H1 (cell line): ENCODE results near the gene KLHL29. TPM values are rescaled to one million over a fixed set of nuclear protein-coding genes. Genes with fewer than 3 reads are reported as not detected.

Source experiments
- CTCF ChIA-PET: fragments of 300-600 bp; sonication (Branson Sonifier 250); formaldehyde crosslinking; loops from one replicate; lab custom pipeline; 2021; ENCODE audit not compliant: partially characterized antibody; lab: Charles Lee
- POLR2A ChIA-PET: fragments of 300-600 bp; sonication (Branson Sonifier 250); formaldehyde crosslinking; loops from one replicate; lab custom pipeline; 2021; ENCODE audit warnings: inconsistent platforms; ENCODE audit not compliant: partially characterized antibody; lab: Charles Lee
- DNase-seq, 2 experiments: peaks; one replicate each; pipeline versions ENCODE4 v3.0.0 to v3.0.0-alpha.2; 2010 to 2022; ENCODE audit warnings: low spot score in 2 of 2, low read depth in 1 of 2, mixed read lengths in 1 of 2
- FAIRE-seq: peaks from 2 replicates; lab custom pipeline; 2011; peaks lifted over from hg19 to GRCh38; lab: Jason Lieb, UNC
- H2AFZ ChIP-seq: 2 replicates; pipeline ENCODE4 v1.8.1; 2012; ENCODE audit warnings: low read length, inconsistent platforms
- H2AK5ac ChIP-seq: 2 replicates; pipeline ENCODE4 v1.6.1; 2013; ENCODE audit warnings: low read depth, low read length
- H2BK120ac ChIP-seq: replicated peaks from 2 replicates; pipeline ENCODE3; 2013; ENCODE audit warnings: low read depth, low read length, inconsistent platforms
- H2BK12ac ChIP-seq: 2 replicates; pipeline ENCODE4 v1.6.1; 2013; ENCODE audit warnings: low read depth, low read length
- H2BK15ac ChIP-seq: 2 replicates; pipeline ENCODE4 v1.6.1; 2013; ENCODE audit warnings: low read length
- H2BK20ac ChIP-seq: 2 replicates; pipeline ENCODE4 v1.6.1; 2013; ENCODE audit warnings: low read length
- H2BK5ac ChIP-seq: 2 replicates; pipeline ENCODE4 v1.6.1; 2013; ENCODE audit warnings: low read depth, low read length
- H3K14ac ChIP-seq: 2 replicates; pipeline ENCODE4 v1.6.1; 2013; ENCODE audit warnings: inconsistent platforms; ENCODE audit not compliant: insufficient read length
- H3K18ac ChIP-seq: 2 replicates; pipeline ENCODE4 v1.6.1; 2013; ENCODE audit warnings: low read length; ENCODE audit errors: extremely low read depth
- H3K23ac ChIP-seq: 2 replicates; pipeline ENCODE4 v1.6.1; 2013; ENCODE audit warnings: inconsistent platforms; ENCODE audit not compliant: insufficient read length
- H3K23me2 ChIP-seq: 2 replicates; pipeline ENCODE4 v1.6.1; 2013; ENCODE audit warnings: low read depth, low read length
- H3K27ac ChIP-seq: 2 replicates; pipeline ENCODE4 v1.6.1; 2011; ENCODE audit warnings: low read depth, low read length, inconsistent platforms
- H3K27me3 ChIP-seq, 4 experiments: replicated peaks in 1 of 4; 1 replicate in 1 of 4; 2 replicates in 3 of 4; pipeline versions ENCODE4 v1.6.1 to v1.8.1; 2011 to 2013; ENCODE audit warnings: low read length in 3 of 4, mild to moderate bottlenecking in 3 of 4, inconsistent platforms in 2 of 4, mixed read lengths in 2 of 4, moderate library complexity in 1 of 4; ENCODE audit not compliant: control insufficient read depth in 3 of 4, insufficient read depth in 3 of 4; ENCODE audit errors: extremely low read depth in 1 of 4
- H3K36me3 ChIP-seq, 4 experiments: 2 replicates each; pipeline versions ENCODE4 v1.6.1 to v1.8.1; 2011 to 2013; ENCODE audit warnings: mild to moderate bottlenecking in 4 of 4, low read length in 3 of 4, moderate library complexity in 2 of 4, control low read depth in 1 of 4, inconsistent platforms in 1 of 4; ENCODE audit not compliant: insufficient read depth in 4 of 4, control insufficient read depth in 2 of 4
- H3K4ac ChIP-seq: replicated peaks from 2 replicates; pipeline ENCODE3; 2013; ENCODE audit warnings: low read length, low read depth, mixed read lengths, inconsistent platforms; ENCODE audit not compliant: insufficient read length
- H3K4me1 ChIP-seq, 4 experiments: replicated peaks in 1 of 4; 1 replicate in 1 of 4; 2 replicates in 3 of 4; pipeline versions ENCODE4 v1.6.1 to v1.8.1; 2011 to 2013; ENCODE audit warnings: low read length in 3 of 4, inconsistent platforms in 2 of 4, mixed read lengths in 1 of 4; ENCODE audit not compliant: insufficient read depth in 4 of 4, control insufficient read depth in 3 of 4
- H3K4me2 ChIP-seq, 2 experiments: 2 replicates each; pipeline versions ENCODE4 v1.6.1 to v1.8.1; 2011 to 2013; ENCODE audit warnings: low read depth in 2 of 2, low read length in 2 of 2, control low read depth in 1 of 2, inconsistent platforms in 1 of 2, mild to moderate bottlenecking in 1 of 2; ENCODE audit not compliant: insufficient read depth in 1 of 2
- H3K4me3 ChIP-seq, 4 experiments: fragments of 200-600, 300-600 bp in 1 of 4; sonication (generic), shearing (Covaris generic), sonication (Bioruptor Twin) in 1 of 4; 2 replicates each; pipeline versions ENCODE4 v1.5.1 to v1.8.1; 2011 to 2016; ENCODE audit warnings: low read length in 4 of 4, low read depth in 3 of 4, control low read depth in 2 of 4, inconsistent platforms in 2 of 4, mild to moderate bottlenecking in 2 of 4, mixed read lengths in 1 of 4, moderate library complexity in 1 of 4; ENCODE audit not compliant: insufficient read depth in 2 of 4; ENCODE audit errors: extremely low read depth in 1 of 4
- H3K56ac ChIP-seq: replicated peaks from 2 replicates; pipeline ENCODE3; 2013; ENCODE audit warnings: low read depth, mild to moderate bottlenecking, mixed read lengths, low read length, inconsistent platforms; ENCODE audit not compliant: insufficient read length
- H3K79me1 ChIP-seq: 2 replicates; pipeline ENCODE4 v1.6.1; 2013; ENCODE audit warnings: low read depth, low read length, control low read depth
- H3K79me2 ChIP-seq, 2 experiments: 2 replicates each; pipeline versions ENCODE4 v1.6.1 to v1.8.1; 2012 to 2013; ENCODE audit warnings: low read length in 2 of 2, mild to moderate bottlenecking in 2 of 2, inconsistent platforms in 1 of 2; ENCODE audit not compliant: insufficient read depth in 2 of 2, control insufficient read depth in 1 of 2
- H3K9ac ChIP-seq, 4 experiments: replicated peaks in 1 of 4; 1 replicate in 1 of 4; 2 replicates in 3 of 4; pipeline versions ENCODE4 v1.6.1 to v1.8.1; 2011 to 2013; ENCODE audit warnings: low read depth in 3 of 4, low read length in 3 of 4, control low read depth in 2 of 4, mild to moderate bottlenecking in 2 of 4, moderate library complexity in 2 of 4, inconsistent platforms in 1 of 4; ENCODE audit errors: extremely low read depth in 1 of 4
- H3K9me3 ChIP-seq, 2 experiments: 2 replicates each; pipeline versions ENCODE4 v1.6.1 to v1.8.1; 2012 to 2013; ENCODE audit warnings: mild to moderate bottlenecking in 2 of 2, moderate library complexity in 2 of 2, control low read depth in 1 of 2, inconsistent platforms in 1 of 2, low read depth in 1 of 2, low read length in 1 of 2, mixed read lengths in 1 of 2; ENCODE audit not compliant: insufficient read depth in 2 of 2
- H4K20me1 ChIP-seq, 2 experiments: replicated peaks in 1 of 2; 2 replicates each; pipeline versions ENCODE3 to v1.8.1; 2011 to 2013; ENCODE audit warnings: inconsistent platforms in 2 of 2, low read length in 2 of 2, mild to moderate bottlenecking in 1 of 2; ENCODE audit not compliant: insufficient read depth in 2 of 2, control insufficient read depth in 1 of 2
- H4K5ac ChIP-seq: 2 replicates; pipeline ENCODE4 v1.6.1; 2013; ENCODE audit warnings: low read length, low read depth, mixed read lengths, inconsistent platforms; ENCODE audit not compliant: insufficient read length
- H4K8ac ChIP-seq: 2 replicates; pipeline ENCODE4 v1.8.0; 2013; ENCODE audit warnings: mild to moderate bottlenecking, moderate library complexity, low read length, inconsistent platforms; ENCODE audit not compliant: insufficient read depth; ENCODE audit errors: extremely low read depth
- H4K91ac ChIP-seq: replicated peaks from 2 replicates; pipeline ENCODE3; 2013; ENCODE audit warnings: low read length, mixed read lengths, inconsistent platforms; ENCODE audit not compliant: insufficient read length
- EZH2 ChIP-seq: fragments of 200-600 bp; sonication (generic); IDR thresholded peaks from 2 replicates; pipeline ENCODE4 v1.7.1; 2012; ENCODE audit warnings: low read depth, mild to moderate bottlenecking, moderate library complexity, low read length, inconsistent platforms; ENCODE audit not compliant: severe bottlenecking
- GABPA ChIP-seq: IDR thresholded peaks from 2 replicates; pipeline ENCODE4 v1.6.1; 2011; ENCODE audit warnings: mild to moderate bottlenecking, low read length, moderate library complexity, borderline replicate concordance; ENCODE audit not compliant: insufficient read depth
- POU5F1 ChIP-seq: IDR thresholded peaks from 2 replicates; pipeline ENCODE4 v1.6.1; 2011; ENCODE audit warnings: low read depth, mild to moderate bottlenecking, low read length, moderate library complexity
- SIRT6 ChIP-seq: IDR thresholded peaks from one replicate; pipeline ENCODE4 v1.7.1; 2012; ENCODE audit warnings: low read length, inconsistent platforms
- SP2 ChIP-seq: IDR thresholded peaks from 2 replicates; pipeline ENCODE4 v1.6.1; 2012; ENCODE audit warnings: mild to moderate bottlenecking, low read length, inconsistent platforms
- SUZ12 ChIP-seq: fragments of 200-600 bp; sonication (generic); IDR thresholded peaks from 2 replicates; pipeline ENCODE4 v1.6.1; 2012; ENCODE audit warnings: mild to moderate bottlenecking, inconsistent platforms, low read length, moderate library complexity, mixed read lengths
- WGBS, 2 experiments: shearing (Covaris generic) in 1 of 2; methylation state at CpG; one replicate each; pipeline versions ENCODE4 v1.1.6 to v1.1.7; 2013 to 2015; ENCODE audit warnings: low lambda C conversion rate in 2 of 2, mixed read lengths in 2 of 2, inconsistent platforms in 1 of 2, low coverage in 1 of 2, missing lambda C conversion rate in 1 of 2; ENCODE audit not compliant: insufficient replicate concordance in 2 of 2, insufficient coverage in 1 of 2, insufficient read length in 1 of 2; ENCODE audit errors: extremely low coverage in 1 of 2, missing lambda C conversion rate in 1 of 2; 5-methylcytosine and 5-hydroxymethylcytosine counted together
- polyA plus RNA-seq, 7 experiments: library from polyadenylated mRNA; depleted of rRNA in 3 of 7; stranded (reverse) in 5 of 7; unstranded in 2 of 7; fragments of >200 nt in 5 of 7; fragments of 200-250 nt in 2 of 7; gene quantifications; 1 replicate in 5 of 7; 2 replicates in 1 of 7; 4 replicates in 1 of 7; pipeline versions ENCODE4 v1.2.1 to v1.2.3, GENCODE V29; 2011 to 2013; ENCODE audit warnings: missing spikeins in 2 of 7, mixed read lengths in 2 of 7
- total RNA-seq: library from RNA; stranded (reverse); fragmentation: NEBNext Ultra II Directional; extraction: Animal tissue kit (Norgen Biotek cat#: 25700); gene quantifications from 2 replicates; pipeline ENCODE4 v1.2.1, GENCODE V29; 2021

KLHL29 gene
- total and polyA plus RNA-seq, 2 of the 8 experiments (the other 6 are each of a cell fraction or from before 2014, with no cell fraction given), result 1.1 to 4.7 TPM

DNA sequence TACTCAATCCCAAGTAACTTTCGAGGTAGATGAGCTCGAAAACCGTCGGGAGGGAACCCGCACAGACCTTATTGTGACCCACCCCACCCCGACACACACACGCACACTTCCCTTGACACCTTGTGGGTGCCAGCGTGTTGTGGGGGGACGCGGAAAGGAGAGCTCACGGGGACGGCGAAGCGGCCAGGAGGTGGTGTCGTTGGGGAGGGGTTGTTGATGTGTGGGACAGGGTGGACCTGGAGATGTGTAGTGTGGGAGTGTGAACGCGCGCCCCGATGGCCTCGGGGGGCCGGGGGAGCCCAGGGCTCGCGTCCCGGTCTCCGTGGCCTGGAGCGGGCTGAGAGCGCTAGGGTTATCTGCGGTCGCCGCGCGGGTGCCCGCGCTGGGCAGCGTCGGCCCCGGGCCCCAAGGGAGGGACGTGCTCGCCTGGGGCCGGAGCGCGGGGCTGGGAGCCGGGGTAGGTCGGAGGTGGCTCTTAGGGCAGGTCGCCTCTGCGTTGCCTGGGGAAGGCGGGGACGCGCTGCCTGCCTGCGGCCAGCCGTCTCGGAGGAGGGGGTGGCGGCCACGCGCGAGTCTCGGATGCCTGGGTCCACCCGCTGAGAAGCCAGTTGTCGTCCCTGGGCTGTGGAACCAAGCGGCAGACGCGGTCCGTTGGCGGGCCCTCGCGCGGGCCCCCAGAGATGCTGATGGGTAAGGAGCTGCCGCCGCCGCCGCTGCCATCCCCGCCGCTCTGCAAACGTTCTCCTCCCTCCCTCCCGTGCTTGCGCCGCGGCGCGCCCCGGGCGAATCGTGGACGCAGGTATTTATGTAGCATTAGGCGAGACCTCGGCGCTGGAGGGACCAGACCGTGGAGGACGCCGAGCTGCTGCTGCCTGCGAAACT lies 1.6 kb downstream of the KLHL29 start:
- peaks cover 3 to 6% of the 10 kb centered on the region in 2 experiments for H4K20me1 ChIP-seq
- H3K9ac ChIP-seq, result peak overlapping the region in 1 of 4 experiments; percentile 28; a peak in 1 of 7 replicates
- H2AFZ ChIP-seq, result no peak overlapping the region; the same call in 1 of the 2 replicates
- H3K4me3 ChIP-seq, result peak overlapping the region; percentile 45 to 71 (median 52)
- no peaks in the 10 kb centered on the region for H3K79me2 ChIP-seq
- H3K4me1 ChIP-seq, result peaks cover 0 to 10% (median 2%) of the 10 kb centered on the region in 4 experiments; a peak in 4 of 7 replicates
- WGBS, 2 experiments, result 3% methylated on average over 61 of the region's 91 CpGs; no CpG with 5 or more reads in 1 of the 2 experiments
- ChIA-PET CTCF (interaction anchor here (0.9 to 1.5 kb wide), 9 partner anchors 9 to 237 kb away, joined by 3 to 4 read pairs (median 3); no protein-coding TSS in a partner anchor), POLR2A (interaction anchor here (0.7 to 1.4 kb wide), 2 partner anchors 10 kb away, joined by 3 read pairs; no protein-coding TSS in a partner anchor)
- H3K23ac ChIP-seq, result no peak overlapping the region
- H3K4me2 ChIP-seq, result peak overlapping the region; percentile 96 to 100
- H3K27ac ChIP-seq, result no peak overlapping the region
- no peak overlapping the region for H4K91ac ChIP-seq
- H3K56ac ChIP-seq, result no peak overlapping the region
- H4K8ac ChIP-seq, result no peak overlapping the region
- H3K9me3 ChIP-seq, result no peaks in the 10 kb centered on the region
- H3K23me2 ChIP-seq, result peaks cover 15% of the 10 kb centered on the region
- H4K5ac ChIP-seq, result no peak overlapping the region
- no peaks in the 10 kb centered on the region; a peak in 1 of 8 replicates for H3K36me3 ChIP-seq
- DNase-seq, result peak in 1 of 2 experiments; percentile 68
- H2BK20ac ChIP-seq, result no peak overlapping the region
- H3K18ac ChIP-seq, result 0 out of 2 replicates have a peak overlapping the region, but pooled peaks have one; percentile 24
- H2AK5ac ChIP-seq, result no peak overlapping the region
- H2BK120ac ChIP-seq, result no peak overlapping the region
- H2BK5ac ChIP-seq, result no peak overlapping the region
- H3K4ac ChIP-seq, result no peak overlapping the region
- no peak overlapping the region for H3K14ac ChIP-seq
- no peak overlapping the region for H2BK12ac ChIP-seq
- FAIRE-seq, result no peak
- no peaks in the 10 kb centered on the region for H3K79me1 ChIP-seq
- no peak overlapping the region for H2BK15ac ChIP-seq
- peaks cover 26 to 58% (median 49%) of the 10 kb centered on the region in 4 experiments for H3K27me3 ChIP-seq
- TF ChIP-seq POU5F1 (no peak), EZH2 (peak; percentile 88), GABPA (peak; percentile 49; the same call in 1 of the 2 replicates), SIRT6 (no peak), SP2 (no peak), SUZ12 (peak; percentile 87)
